ENCODE results near the gene CAND2. TPM values are rescaled to one million over a fixed set of nuclear protein-coding genes. Genes with fewer than 3 reads are reported as not detected.

The CAND2 gene
- total and polyA plus RNA-seq, 10 of the 15 experiments (the other 5 are each of a cell fraction or from before 2014, with no cell fraction given), result 0.03 to 1.9 (median 0.52) TPM

- Histone ChIP-seq H3K36me3 (ENCODE audit: control insufficient read depth in 2 of 2, insufficient read depth in 2 of 2, low read length in 1 of 2) (no peaks in the 10 kb centered on the region), H3K4me3 (no peak overlapping the region), H3K4me1 (ENCODE audit: control insufficient read depth, insufficient read depth, low read length) (peaks cover 14% of the 10 kb centered on the region), H3K27ac (ENCODE audit: control insufficient read depth, insufficient read depth) (no peak overlapping the region), H3K9me3 (replicated peaks; ENCODE audit: control insufficient read depth, insufficient read depth, low read length) (no peaks in the 10 kb centered on the region), H3K4me2 (ENCODE audit: control insufficient read depth, insufficient read depth) (no peak overlapping the region), H3K27me3 (replicated peaks in 1 of 2; ENCODE audit: control insufficient read depth in 2 of 2, insufficient read depth in 2 of 2, low read length in 1 of 2) (no peaks in the 10 kb centered on the region), H2AFZ (ENCODE audit: control insufficient read depth, low read depth, low read length) (no peak overlapping the region), H3K79me2 (ENCODE audit: control insufficient read depth, insufficient read depth, low read length) (no peaks in the 10 kb centered on the region), H4K20me1 (ENCODE audit: control insufficient read depth, insufficient read depth) (no peaks in the 10 kb centered on the region), H3K9ac (ENCODE audit: control insufficient read depth, insufficient read depth, low read length) (no peak overlapping the region)
- ChIA-PET POLR2A (no interaction called here), RAD21 (ENCODE audit: unreplicated experiment) (interaction anchor here (0.8 to 1.3 kb wide), 2 partner anchors 10 to 11 kb away, joined by 3 to 4 read pairs; no protein-coding TSS in a partner anchor), SMC1A (ENCODE audit: uncharacterized antibody, unreplicated experiment) (no interaction called here), CTCF (interaction anchor here (0.5 to 15.3 kb wide), 4 partner anchors 10 to 198 kb away, joined by 3 to 271 read pairs (median 3); no protein-coding TSS in a partner anchor)
- TF ChIP-seq ZNF622 (IDR thresholded peaks at IDR 0.05) (no peak), NR2C1 (IDR thresholded peaks at IDR 0.05) (no peak), ZNF207 (IDR thresholded peaks at IDR 0.05; ENCODE audit: borderline replicate concordance) (no peak), IRF4 (IDR thresholded peaks at IDR 0.05; ENCODE audit: low read depth, low read length) (no peak), NBN (IDR thresholded peaks at IDR 0.05) (no peak), GABPA (IDR thresholded peaks at IDR 0.05; ENCODE audit: low read depth) (no peak), TCF12 (IDR thresholded peaks at IDR 0.05; ENCODE audit: low read depth, low read length) (no peak), SMARCA5 (IDR thresholded peaks at IDR 0.05) (no peak), ZNF687 (IDR thresholded peaks at IDR 0.05) (no peak), ZNF274 (IDR thresholded peaks at IDR 0.05; ENCODE audit: insufficient read depth, insufficient read length) (no peak), REST (IDR thresholded peaks at IDR 0.05; ENCODE audit: low read depth, low read length) (no peak), POU2F2 (IDR thresholded peaks at IDR 0.05; ENCODE audit: borderline replicate concordance, low read depth, low read length) (no peak), KDM1A (IDR thresholded peaks at IDR 0.05; ENCODE audit: borderline replicate concordance) (no peak), PBX3 (IDR thresholded peaks at IDR 0.05; ENCODE audit: insufficient replicate concordance, low read depth, low read length) (no peak), HCFC1 (IDR thresholded peaks at IDR 0.05; ENCODE audit: low read length) (no peak), ATF2 (IDR thresholded peaks at IDR 0.05; ENCODE audit: low read length) (no peak)
- no peak for DNase-seq (ENCODE audit: low read depth, low spot score)
- ATAC-seq, result no peak
- in situ Hi-C loops (cut with MboI), result no loop called here
- BruUV-seq (replicated peaks), result no TSS peak
- 75% methylated on average over 2 of the region's 2 CpGs for WGBS (ENCODE audit: insufficient coverage, insufficient replicate concordance, low lambda C conversion rate, missing lambda C conversion rate)
- intact Hi-C loops (cut with micrococcal nuclease; ENCODE audit: unreplicated experiment), result no loop called here
- no peak for FAIRE-seq
Measured at GRCh38 chr3:12878141-12878574, 81.7 kb downstream of the CAND2 start.

Measured in GM12878 (cell line).